Natural killer cell (primary cell): ENCODE measurements around the gene TAPT1. TPM values are rescaled to one million over a fixed set of nuclear protein-coding genes. Genes with fewer than 3 reads are reported as not detected.

Experiments used
- ATAC-seq, 3 donors: fragments of 150-1000 bp in 2 of 3; fragments of 200-7000 bp in 1 of 3; cut with Tn5 transposase; 1 replicate in 1 of 3; 2 replicates in 2 of 3; pipeline ENCODE4 v1.10.0; 2021; ENCODE audit warnings: mild to moderate bottlenecking in 2 of 3, moderate library complexity in 2 of 3
- DNase-seq, 2 donors: peaks; one replicate each; pipeline versions ENCODE4 v3.0.0 to v3.0.0-alpha.2; 2013 to 2021; ENCODE audit warnings: mixed read lengths in 1 of 2
- H3K27ac ChIP-seq: one replicate; pipeline ENCODE4 v1.5.1; 2013; ENCODE audit warnings: mild to moderate bottlenecking, low read length
- H3K27me3 ChIP-seq: one replicate; pipeline ENCODE4 v1.6.1; 2013; ENCODE audit warnings: low read length; ENCODE audit not compliant: control insufficient read depth, insufficient read depth
- H3K36me3 ChIP-seq: one replicate; pipeline ENCODE4 v1.6.1; 2013; ENCODE audit warnings: low read length; ENCODE audit not compliant: control insufficient read depth, insufficient read depth
- H3K4me1 ChIP-seq: one replicate; pipeline ENCODE4 v1.6.1; 2013; ENCODE audit warnings: low read length; ENCODE audit not compliant: control insufficient read depth, insufficient read depth
- H3K4me3 ChIP-seq: one replicate; pipeline ENCODE4 v1.5.1; 2013; ENCODE audit warnings: low read length
- H3K9me3 ChIP-seq: one replicate; pipeline ENCODE4 v1.6.1; 2013; ENCODE audit warnings: low read length; ENCODE audit not compliant: control insufficient read depth, insufficient read depth
- H3K27ac Mint-ChIP-seq, 2 donors: one replicate each; pipeline ENCODE4 v1.8.0; 2022; ENCODE audit warnings: mild to moderate bottlenecking in 2 of 2, mixed read lengths in 2 of 2, moderate library complexity in 1 of 2
- H3K27me3 Mint-ChIP-seq, 2 donors: one replicate each; pipeline ENCODE4 v1.8.0; 2022; ENCODE audit warnings: low read depth in 2 of 2, mixed read lengths in 2 of 2
- H3K36me3 Mint-ChIP-seq: one replicate; pipeline ENCODE4 v1.8.0; 2022; ENCODE audit warnings: mixed read lengths
- H3K4me1 Mint-ChIP-seq, 2 donors: one replicate each; pipeline ENCODE4 v1.8.0; 2022; ENCODE audit warnings: mixed read lengths in 2 of 2
- H3K4me3 Mint-ChIP-seq: one replicate; pipeline ENCODE4 v1.8.0; 2022; ENCODE audit warnings: mild to moderate bottlenecking, moderate library complexity, mixed read lengths
- H3K9me3 Mint-ChIP-seq, 2 donors: one replicate each; pipeline ENCODE4 v1.8.0; 2022; ENCODE audit warnings: mixed read lengths in 2 of 2
- WGBS: methylation state at CpG from one replicate; pipeline ENCODE4 v1.1.7; 2013; ENCODE audit warnings: missing lambda C conversion rate; ENCODE audit not compliant: insufficient coverage; 5-methylcytosine and 5-hydroxymethylcytosine counted together
- intact Hi-C: fragments of 100-400 bp; cut with micrococcal nuclease; formaldehyde crosslinking; loops from one replicate; pipeline ENCODE4 v1.14.2; 2022
- total RNA-seq, 4 donors: library from RNA; stranded (reverse); fragments of 120-200 nt in 1 of 4; gene quantifications; one replicate each; pipeline versions ENCODE4 v1.2.3 to v1.2.4, GENCODE V29; 2013 to 2022
- TF ChIP-seq, protein P1 (sequence below): fragments of 200-600 bp; IDR thresholded peaks from one replicate; pipeline ENCODE4 v1.8.0; 2022; ENCODE audit warnings: antibody characterized with exemption

TAPT1 gene
- total RNA-seq, 3 donors from 2014 or later (not counting 1 experiment from before 2014, with no cell fraction given), result 52.5 to 67.5 (median 52.7) TPM

DNA sequence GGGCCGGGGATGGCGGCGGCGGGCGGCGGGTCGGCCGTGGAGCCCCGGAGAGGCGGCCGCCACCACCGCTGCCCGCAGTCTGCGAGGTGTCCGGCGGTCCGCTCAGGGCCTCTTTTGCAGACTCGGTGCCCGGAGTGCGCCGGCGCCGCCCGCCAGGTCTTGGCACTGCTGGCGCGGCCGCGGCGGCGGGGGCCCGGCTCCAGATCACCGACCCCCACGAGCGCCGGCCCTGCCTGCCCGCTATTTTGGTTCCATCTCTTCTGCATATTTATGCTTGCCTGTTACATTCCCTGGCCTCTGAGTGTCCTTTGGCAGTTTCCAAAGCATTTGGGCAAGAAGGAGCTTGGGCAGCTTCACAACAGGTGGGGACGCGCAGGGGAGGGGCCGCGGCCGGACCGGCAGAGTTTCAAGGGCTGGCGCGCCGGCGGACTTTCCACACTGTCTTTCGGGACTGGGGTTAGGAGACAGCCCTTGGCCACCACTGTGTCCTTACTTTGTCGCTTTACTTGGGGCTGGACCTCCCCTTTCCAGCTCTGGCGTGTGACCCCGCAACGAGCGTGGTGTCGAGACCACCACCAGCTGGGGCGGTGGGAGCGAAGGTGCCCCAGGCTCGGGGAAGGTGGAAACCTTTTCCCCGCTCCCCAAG lies 668 bp upstream of the TAPT1 start:
- Mint-ChIP-seq H3K4me1 (peaks cover 37 to 56% of the 10 kb centered on the region in 2 donors), H3K36me3 (no peaks in the 10 kb centered on the region), H3K27ac (peak overlapping the region; percentile 88 to 90), H3K4me3 (peak overlapping the region; percentile 95), H3K27me3 (no peaks in the 10 kb centered on the region), H3K9me3 (no peaks in the 10 kb centered on the region)
- Histone ChIP-seq H3K27me3 (no peaks in the 10 kb centered on the region), H3K9me3 (no peaks in the 10 kb centered on the region), H3K27ac (peak overlapping the region; percentile 88), H3K4me3 (peak overlapping the region; percentile 80), H3K36me3 (no peaks in the 10 kb centered on the region), H3K4me1 (peaks cover 21% of the 10 kb centered on the region)
- WGBS, result under 1% methylated on average over 57 of the region's 57 CpGs
- intact Hi-C loops, result loop anchor here (10.0 kb wide), 1 partner anchor 1222 kb away; the partner anchor contains the start of gene CPEB2
- TF ChIP-seq, protein P1, sequence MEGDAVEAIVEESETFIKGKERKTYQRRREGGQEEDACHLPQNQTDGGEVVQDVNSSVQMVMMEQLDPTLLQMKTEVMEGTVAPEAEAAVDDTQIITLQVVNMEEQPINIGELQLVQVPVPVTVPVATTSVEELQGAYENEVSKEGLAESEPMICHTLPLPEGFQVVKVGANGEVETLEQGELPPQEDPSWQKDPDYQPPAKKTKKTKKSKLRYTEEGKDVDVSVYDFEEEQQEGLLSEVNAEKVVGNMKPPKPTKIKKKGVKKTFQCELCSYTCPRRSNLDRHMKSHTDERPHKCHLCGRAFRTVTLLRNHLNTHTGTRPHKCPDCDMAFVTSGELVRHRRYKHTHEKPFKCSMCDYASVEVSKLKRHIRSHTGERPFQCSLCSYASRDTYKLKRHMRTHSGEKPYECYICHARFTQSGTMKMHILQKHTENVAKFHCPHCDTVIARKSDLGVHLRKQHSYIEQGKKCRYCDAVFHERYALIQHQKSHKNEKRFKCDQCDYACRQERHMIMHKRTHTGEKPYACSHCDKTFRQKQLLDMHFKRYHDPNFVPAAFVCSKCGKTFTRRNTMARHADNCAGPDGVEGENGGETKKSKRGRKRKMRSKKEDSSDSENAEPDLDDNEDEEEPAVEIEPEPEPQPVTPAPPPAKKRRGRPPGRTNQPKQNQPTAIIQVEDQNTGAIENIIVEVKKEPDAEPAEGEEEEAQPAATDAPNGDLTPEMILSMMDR, result no peak
- DNase-seq, result peak; percentile 41 to 57
- peak; percentile 31 to 37 (median 35) for ATAC-seq

DNA sequence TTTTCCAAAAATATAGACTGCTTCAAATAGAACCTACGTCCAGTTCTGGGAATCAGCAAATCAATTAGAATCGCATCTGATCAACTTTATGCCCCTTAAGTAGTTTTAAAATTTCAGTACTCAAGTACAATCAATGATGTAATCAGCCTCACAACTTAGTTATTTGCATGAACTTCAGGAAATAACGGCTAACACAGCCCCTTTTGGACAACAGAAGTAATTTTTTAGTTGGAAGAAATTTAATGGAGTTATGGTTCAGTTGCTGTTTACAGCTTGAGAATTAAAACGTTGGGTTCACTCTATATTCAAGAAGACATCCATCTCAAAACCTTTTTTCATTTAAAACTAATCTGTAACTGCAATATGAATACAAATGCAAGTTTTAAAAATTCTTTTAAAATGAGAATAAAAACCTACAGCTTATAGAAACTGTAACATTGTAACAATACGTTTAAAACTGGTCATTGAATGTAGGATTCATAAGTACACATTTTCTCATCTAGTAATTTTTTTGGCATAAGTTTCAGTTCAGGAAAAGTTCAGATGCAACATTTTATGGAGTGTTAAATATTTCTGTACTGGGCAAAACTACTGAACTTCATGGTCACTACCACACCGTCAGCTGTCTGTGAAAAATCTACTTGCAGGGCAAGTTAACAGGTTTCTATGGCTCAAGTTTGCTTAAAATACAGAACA lies 956 bp downstream of the TAPT1 start:
- H3K27me3 ChIP-seq, result no peaks in the 10 kb centered on the region
- H3K9me3 ChIP-seq, result no peaks in the 10 kb centered on the region
- ATAC-seq, result no peak
- no peaks in the 10 kb centered on the region for H3K36me3 ChIP-seq
- no peaks in the 10 kb centered on the region for H3K9me3 Mint-ChIP-seq
- peak in 1 of 2 donors; percentile 49 for DNase-seq
- peak overlapping the region; percentile 67 for H3K27ac ChIP-seq
- intact Hi-C loops, result loop anchor here (10.0 kb wide), 1 partner anchor 1221 kb away; the partner anchor contains the start of gene CPEB2
- H3K27me3 Mint-ChIP-seq, result no peaks in the 10 kb centered on the region
- peaks cover 21% of the 10 kb centered on the region for H3K4me1 ChIP-seq
- WGBS, result 16% methylated on average over 3 of the region's 6 CpGs
- TF ChIP-seq, protein P1, result no peak
- no peaks in the 10 kb centered on the region for H3K36me3 Mint-ChIP-seq
- H3K4me1 Mint-ChIP-seq, result peaks cover 37 to 58% of the 10 kb centered on the region in 2 donors
- peak overlapping the region; percentile 75 to 79 for H3K27ac Mint-ChIP-seq
- H3K4me3 ChIP-seq, result peak overlapping the region; percentile 73
- H3K4me3 Mint-ChIP-seq, result peak overlapping the region; percentile 86

GRCh38 chr4:16224264-16225166 lies 1.8 kb downstream of the TAPT1 start:
- Mint-ChIP-seq H3K36me3 (no peaks in the 10 kb centered on the region), H3K9me3 (no peaks in the 10 kb centered on the region), H3K4me1 (peaks cover 37 to 58% of the 10 kb centered on the region in 2 donors), H3K27ac (peak overlapping the region; percentile 76 to 79), H3K27me3 (no peaks in the 10 kb centered on the region), H3K4me3 (peak overlapping the region; percentile 86)
- 75% methylated on average over 4 of the region's 6 CpGs for WGBS
- DNase-seq (peak in 1 of 2 donors; percentile 43), ATAC-seq (no peak)
- H3K4me3 ChIP-seq, result peak overlapping the region; percentile 73
- peak overlapping the region; percentile 5 for H3K27ac ChIP-seq
- H3K9me3 ChIP-seq, result no peaks in the 10 kb centered on the region
- intact Hi-C loops, result loop anchor here (10.0 kb wide), 1 partner anchor 1220 kb away; the partner anchor contains the start of gene CPEB2
- H3K27me3 ChIP-seq, result no peaks in the 10 kb centered on the region
- H3K36me3 ChIP-seq, result peaks cover 3% of the 10 kb centered on the region
- peaks cover 21% of the 10 kb centered on the region for H3K4me1 ChIP-seq
- TF ChIP-seq, protein P1, result no peak
